ENCODE measurements around the gene DBET.
"Not testable (repeated sequence)": the region's sequence is repeated elsewhere in the genome, so short reads cannot be mapped to it uniquely, and the experiment has no call there.

DBET gene

DNA sequence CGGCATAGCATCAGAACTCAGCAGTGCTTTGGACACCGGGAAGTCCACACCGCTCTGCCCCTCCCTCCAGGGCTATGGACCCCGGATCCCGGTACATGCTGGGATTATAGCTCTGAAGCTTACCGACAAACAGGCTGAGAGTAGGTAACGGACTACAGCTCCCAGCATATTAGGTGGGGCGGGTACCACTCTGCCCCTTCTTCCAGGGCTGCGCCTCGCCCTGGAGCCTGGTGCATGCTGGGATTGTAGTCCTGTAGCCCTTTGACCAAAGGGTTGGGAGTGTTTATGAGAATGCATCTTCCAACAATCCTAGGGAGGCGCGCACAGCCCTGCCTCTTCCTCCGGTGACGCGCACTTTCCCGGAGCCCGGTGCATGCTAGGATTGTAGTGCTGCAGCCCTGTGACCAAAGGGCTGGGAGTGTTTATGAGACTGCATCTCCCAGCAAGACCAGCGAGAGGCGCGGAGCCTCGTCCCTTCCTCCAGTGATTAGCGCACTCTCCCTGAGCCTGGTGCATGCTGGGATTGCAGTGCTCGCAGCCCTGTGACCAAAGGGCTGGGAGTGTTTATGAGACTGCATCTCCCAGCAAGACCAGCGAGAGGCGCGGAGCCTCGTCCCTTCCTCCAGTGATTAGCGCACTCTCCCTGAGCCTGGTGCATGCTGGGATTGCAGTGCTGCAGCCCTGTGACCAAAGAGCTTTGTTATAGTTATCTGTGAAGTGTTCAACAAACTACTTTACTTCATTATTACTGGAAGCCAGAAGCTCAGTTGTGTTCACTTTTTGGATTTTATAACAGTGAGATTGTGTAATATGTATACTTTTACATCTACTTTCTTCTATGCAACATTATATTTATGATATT lies 14.7 kb upstream of the DBET start:
- DNase-seq (ENCODE audit: low read depth, low spot score), result not testable (repeated sequence)

DNA sequence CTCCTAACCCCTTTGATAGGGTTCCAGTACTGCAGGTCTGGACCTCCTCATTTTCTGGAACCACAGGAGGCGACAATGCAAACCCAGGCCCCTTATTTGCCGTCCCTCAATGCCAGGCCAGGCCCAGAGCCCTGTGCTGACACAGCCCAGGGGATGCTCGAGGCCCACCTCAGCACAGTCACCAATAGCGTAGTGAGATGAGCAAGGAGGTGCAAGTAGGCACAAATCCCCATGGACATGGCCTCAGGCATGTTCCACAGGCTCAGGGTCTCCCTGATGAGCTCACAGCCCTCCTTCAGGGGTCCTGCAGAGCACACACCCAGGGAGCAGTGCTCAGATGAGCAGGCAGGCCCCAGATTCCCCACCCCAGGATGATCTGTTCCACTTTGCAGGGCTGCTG lies 5.3 kb upstream of the DBET start:
- not testable (repeated sequence) for DNase-seq (ENCODE audit: low read depth, low spot score)

DNA sequence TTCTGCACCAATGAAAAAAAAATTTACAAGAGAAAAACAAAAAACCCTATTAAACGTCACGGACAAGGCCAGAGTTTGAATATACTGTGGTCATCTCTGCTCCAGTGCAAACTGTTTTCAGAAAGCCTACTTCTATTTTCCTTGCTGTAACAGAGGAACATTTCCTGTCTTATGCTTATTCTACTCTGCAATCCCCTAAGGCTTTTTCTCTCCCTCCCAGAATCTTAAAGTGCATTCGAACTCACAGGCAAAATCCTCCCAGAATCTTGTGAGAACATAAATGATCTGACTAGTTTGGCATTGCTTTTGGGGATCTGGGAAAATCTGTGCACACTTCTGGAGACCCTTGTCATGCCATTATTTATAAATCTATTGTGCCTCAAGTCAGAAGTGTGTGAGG lies 503 bp downstream of the DBET start:
- not testable (repeated sequence) for DNase-seq (ENCODE audit: low read depth, low spot score)

DNA sequence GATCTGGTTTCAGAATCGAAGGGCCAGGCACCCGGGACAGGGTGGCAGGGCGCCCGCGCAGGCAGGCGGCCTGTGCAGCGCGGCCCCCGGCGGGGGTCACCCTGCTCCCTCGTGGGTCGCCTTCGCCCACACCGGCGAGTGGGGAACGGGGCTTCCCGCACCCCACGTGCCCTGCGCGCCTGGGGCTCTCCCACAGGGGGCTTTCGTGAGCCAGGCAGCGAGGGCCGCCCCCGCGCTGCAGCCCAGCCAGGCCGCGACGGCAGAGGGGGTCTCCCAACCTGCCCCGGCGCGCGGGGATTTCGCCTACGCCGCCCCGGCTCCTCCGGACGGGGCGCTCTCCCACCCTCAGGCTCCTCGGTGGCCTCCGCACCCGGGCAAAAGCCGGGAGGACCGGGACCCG lies 4.0 kb downstream of the DBET start:
- not testable (repeated sequence) for DNase-seq (ENCODE audit: low read depth, low spot score)

DNA sequence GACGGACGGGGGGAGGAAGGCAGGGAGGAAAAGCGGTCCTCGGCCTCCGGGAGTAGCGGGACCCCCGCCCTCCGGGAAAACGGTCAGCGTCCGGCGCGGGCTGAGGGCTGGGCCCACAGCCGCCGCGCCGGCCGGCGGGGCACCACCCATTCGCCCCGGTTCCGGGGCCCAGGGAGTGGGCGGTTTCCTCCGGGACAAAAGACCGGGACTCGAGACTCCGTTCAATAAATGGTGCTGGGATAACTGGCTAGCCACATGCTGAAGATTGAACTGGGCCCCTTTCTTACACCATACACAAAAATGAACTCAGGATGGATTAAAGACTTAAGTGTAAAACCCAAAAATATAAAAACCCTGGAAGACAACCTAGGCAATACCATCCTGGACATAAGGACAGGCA lies 28.8 kb downstream of the DBET start:
- not testable (repeated sequence) for DNase-seq (ENCODE audit: low read depth, low spot score)

DNA sequence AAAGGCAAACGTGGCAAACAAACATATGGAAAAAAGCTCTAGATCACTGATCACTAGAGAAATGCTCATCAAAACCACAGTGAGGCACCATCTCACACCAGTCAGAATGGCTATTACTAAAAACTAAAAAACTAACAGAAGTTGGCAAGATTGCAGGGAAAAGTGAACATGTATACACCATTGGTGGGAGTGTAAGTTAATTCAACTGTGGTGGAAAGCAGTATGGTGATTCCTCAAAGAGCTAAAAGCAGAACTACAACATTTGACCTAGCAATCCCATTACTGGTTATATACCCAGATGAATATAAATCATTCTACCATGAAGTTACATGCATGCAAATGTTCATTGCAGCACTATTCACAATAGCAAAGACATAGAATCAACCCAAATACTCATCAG lies 29.7 kb downstream of the DBET start:
- not testable (repeated sequence) for DNase-seq (ENCODE audit: low read depth, low spot score)

DNA sequence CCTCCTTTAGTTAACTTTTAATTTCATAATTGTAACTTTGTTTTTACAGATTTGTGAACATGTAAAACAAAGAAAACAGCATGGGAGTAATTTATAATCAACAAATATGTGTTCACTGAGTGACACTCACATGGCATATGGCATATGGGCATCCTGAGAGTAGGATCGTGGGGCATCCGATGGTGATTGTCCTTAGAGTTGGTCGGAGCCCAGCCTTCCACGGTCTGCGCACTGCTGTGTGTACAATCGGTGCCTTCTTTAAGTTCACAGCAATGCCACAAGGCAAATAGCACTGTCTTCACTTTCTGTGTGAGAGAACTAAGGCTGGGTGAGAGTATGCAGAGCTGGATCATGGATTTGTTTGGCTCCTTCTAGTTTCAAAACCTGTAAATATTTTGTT lies 31.0 kb downstream of the DBET start:
- not testable (repeated sequence) for DNase-seq (ENCODE audit: low read depth, low spot score)

DNA sequence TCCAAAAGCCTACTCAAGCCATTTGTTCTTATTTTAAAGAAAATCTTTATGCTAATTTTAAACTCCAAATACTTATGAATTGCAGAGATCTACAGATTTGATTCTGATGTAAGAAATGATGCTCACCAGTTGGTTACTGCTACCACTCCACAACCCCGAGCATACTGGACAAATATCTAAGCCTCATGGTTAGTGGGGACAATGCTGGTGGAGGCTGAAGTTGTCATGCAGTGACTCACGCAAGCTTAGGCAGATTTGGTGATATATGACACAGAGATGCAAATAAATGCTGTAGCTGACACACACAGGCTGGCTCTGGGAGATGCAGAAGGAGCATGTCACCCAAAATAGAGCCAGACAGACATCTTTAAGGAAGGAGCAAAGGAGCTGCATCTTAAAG lies 35.3 kb downstream of the DBET start:
- DNase-seq (ENCODE audit: low read depth, low spot score), result not testable (repeated sequence)

DNA sequence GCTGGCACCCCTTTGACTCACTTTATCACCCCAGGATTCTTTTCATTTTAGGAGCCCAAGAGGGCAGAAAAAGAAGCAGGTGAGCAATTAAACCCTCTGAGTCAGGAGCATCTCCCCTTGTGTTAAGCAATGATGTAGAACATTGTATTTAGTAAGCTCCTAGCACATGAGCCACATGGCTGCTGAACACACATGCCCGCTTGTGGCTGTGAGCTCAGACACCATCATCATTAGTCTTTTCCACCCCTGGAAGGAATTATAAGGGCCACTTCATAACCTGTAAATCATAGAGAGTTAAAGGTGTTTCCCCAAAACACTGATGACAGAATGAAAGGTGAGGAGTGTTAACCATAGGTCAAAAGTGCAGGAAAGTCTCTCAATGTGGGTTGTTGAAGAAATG lies 37.2 kb downstream of the DBET start:
- DNase-seq (ENCODE audit: low read depth, low spot score), result not testable (repeated sequence)

DNA sequence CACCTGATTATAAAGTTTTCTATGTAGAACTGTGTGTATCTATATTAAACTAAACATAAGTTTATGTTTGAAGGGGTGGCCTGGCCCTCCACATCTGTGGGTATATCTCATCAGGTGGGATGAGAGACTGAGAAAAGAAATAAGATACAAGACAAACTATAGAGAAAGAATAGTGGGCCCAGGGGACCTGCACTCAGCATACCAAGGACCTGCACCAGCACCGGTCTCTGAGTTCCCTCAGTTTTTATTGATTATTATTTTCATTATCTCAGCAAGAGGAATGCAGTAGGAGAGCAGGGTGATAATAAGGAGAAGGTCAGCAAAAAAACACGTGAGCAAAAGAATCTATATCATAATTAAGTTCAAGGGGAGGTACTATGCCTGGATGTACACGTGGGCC lies 41.9 kb downstream of the DBET start:
- DNase-seq (ENCODE audit: low read depth, low spot score), result not testable (repeated sequence)

DNA sequence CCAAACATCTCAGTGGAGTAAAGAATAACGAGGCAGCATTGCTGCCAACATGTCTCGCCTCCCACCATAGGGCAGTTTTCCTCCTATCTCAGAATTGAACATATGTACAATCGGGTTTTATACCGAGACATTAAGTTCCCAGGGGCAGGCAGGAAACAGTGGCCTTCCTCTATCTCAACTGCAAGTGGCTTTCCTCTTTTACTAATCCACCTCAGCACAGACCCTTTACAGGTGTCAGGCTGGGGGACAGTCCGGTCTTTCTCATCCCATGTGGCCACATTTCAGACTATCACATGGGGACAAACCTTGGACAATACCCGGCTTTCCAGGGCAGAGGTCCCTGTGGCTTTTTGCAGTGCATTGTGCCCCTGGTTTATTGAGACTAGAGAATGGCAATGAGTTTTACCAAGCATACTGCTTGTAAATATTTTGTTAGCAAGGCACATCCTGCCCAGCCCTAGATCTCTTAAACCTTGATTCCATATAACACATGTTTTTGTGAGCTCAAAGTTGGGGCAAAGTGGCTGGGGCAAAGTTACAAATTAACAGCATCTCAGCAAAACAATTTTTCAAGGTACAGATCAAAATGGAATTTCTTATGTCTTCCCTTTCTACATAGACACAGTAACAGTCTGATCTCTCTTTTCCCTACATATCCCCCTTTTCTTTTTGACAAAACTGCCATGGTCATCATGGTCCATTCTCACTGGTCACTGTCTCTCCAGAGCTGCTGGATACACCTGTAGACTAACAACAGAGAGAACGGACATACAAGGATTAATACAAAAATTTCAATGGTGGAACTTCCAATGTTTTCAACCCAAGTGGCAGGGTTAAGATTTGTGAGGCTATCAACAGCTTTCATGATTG lies 42.5 kb downstream of the DBET start:
- not testable (repeated sequence) for DNase-seq (ENCODE audit: low read depth, low spot score)

DNA sequence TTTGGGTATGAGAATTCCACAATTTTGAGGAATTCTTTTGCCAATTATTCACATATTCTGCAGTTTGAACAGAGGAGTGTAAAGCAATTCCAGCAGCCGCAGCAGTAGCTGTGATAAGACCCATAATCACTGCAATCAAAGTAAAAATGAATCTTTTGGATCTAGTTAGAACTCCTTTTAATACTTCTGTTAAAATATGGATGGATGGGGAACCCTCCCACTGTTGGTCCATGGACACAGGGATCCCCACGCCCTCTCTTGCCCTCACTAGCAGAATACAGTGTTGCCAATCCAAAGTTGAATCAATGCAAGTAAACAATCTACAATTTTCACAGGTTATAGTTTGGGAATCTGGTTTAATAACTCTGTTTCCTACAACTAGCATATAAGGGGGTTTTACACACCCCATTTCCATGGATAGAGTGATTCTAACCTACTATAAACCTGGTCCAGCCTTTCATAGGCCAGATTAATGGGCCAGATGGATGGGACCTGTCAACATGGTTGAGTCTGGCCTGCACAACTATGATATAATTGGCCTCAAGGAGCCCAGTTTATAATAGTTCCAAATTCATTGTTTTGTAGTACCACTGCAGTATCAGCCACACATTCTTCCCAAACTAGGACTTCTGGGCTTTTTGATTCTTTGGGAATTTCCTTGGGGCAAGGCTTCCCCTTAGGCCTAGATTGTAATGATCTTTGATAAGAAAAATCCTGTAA lies 43.6 kb downstream of the DBET start:
- DNase-seq (ENCODE audit: low read depth, low spot score), result not testable (repeated sequence)

DNA sequence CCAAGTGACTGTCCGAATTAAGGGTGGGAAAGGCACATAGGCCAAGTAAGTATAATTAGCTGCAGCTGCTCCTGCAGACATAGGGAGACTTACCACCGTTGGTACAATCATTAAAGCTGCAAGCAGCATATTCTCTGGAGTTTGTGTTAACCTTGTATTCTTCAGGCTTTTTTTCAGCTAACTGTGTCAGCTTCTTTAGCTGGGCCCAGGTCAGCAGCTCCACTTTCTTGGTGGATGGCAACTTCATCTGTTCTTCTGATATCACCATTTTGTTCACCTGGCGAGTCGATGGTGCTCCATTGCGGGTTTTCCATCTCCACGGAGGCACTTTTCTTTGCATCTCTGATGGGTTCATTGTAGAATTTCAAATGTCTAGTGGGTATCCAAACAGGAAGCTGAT lies 44.5 kb downstream of the DBET start:
- not testable (repeated sequence) for DNase-seq (ENCODE audit: low read depth, low spot score)

DNA sequence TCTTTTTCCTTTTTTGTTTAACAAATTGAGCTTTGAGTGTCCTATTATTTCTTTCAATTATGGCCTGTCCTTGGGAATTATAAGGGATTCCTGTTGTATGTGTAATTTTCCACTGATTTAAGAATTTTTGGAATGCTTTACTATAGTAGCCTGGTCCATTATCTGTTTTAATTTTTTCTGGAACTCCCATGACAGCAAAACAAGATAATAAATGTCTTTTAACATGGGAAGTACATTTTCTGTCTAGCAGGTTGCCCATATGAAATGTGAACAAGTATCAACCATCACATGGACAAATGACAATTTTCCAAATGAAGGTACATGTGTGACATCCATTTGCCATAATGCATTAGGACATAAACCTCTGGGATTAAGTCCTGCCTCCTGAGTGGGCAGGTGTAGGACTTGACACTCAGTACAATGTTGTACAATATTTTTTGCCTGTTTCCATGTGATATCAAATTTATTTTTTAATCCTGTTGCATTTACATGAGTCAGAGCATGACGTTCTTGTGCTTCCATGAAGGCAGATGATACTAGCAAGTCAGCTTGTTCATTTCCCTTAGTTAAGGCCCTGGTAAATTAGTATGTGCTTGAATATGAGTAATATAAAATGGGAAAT lies 45.2 kb downstream of the DBET start:
- not testable (repeated sequence) for DNase-seq (ENCODE audit: low read depth, low spot score)

DNA sequence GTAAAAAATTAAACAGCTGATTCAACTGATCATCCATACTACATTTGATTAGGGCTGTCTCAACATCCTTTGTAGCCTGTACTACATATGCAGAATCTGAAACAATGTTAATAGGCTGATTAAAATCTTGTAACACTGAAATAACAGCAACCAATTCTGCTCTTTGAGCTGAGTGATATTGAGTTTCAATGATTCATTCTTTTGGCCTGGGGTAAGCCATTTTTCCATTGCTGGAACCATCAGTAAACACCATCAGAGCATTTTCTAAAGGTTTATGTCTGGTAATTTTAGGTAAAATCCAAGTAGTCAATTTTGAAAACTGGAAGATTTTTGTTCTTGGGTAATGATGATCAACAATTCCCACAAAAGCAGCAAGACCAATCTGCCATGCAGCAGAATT lies 45.7 kb downstream of the DBET start:
- DNase-seq (ENCODE audit: low read depth, low spot score), result not testable (repeated sequence)

DNA sequence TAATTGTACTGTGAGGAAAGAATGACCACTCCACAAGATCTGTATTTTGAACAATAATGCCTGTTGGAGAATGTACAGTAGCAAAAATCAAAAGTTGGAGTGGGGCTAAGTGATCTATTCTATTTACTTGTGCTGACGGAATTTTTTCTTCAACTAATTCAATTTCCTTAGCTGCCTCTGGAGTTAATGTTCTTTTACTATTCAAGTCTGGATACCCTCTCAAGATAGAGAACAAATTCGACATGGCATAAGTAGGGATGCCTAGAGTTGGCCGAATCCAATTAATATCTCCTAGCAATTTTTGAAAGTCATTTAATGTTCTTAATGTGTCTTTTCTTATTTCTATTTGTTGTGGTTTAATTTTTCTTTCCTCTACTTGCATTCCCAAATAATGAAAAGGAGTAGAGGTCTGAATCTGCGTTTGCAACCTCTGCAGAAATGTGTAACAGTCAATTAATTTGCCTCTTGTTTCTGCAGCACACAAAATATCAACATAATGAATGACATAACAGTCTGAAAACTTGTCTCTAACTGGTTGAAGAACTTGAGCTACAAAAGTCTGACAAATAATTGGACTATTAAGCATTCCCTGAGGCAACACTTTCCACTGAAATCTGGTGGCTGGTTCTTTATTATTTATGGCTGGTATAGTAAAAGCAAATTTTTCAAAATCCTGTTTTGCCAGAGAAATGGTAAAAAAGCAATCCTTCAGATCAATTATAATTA lies 46.4 kb downstream of the DBET start:
- not testable (repeated sequence) for DNase-seq (ENCODE audit: low read depth, low spot score)

DNA sequence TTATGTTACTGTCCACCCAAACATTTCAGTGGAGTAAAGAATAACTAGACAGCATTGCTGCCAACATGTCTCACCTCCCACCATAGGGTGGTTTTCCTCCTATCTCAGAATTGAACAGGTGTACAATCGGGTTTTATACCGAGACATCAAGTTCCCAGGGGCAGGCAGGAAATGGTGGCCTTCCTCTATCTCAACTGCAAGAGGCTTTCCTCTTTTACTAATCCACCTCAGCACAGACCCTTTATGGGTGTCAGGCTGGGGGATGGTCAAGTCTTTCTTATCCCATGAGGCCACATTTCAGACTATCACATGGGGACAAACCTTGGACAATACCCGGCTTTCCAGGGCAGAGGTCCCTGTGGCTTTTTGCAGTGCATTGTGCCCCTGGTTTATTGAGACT lies 48.6 kb downstream of the DBET start:
- DNase-seq (ENCODE audit: low read depth, low spot score), result not testable (repeated sequence)

DNA sequence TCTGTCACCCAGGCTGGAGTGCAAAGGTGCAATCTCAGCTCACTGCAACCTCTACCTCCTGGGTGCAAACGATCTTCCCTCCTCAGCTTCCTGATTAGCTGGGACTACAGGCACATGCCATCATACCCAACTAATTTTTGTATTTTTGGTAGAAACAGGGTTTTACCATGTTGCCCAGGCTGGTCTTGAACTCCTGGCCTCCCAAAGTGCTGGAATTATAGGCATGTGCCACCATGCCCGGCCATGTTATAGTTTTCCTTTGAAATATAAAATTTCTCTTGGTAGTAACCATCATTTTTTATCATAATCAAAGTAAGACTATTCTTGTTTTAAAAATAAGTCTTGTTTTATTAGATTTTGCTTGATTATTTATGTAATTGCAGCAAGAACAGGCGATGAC lies 50.7 kb downstream of the DBET start:
- not testable (repeated sequence) for DNase-seq (ENCODE audit: low read depth, low spot score)

Measured in activated CD4-positive, CD25-positive, alpha-beta regulatory T cell treated with anti-CD3 and anti-CD28 coated beads, Interleukin-2, amount 50 U/mL, for 16 hours (primary cell).